CD4-positive, alpha-beta T cell treated with Interleukin-2 at 100 ng/mL for 4 hours (primary cell): Measurements from ENCODE around the gene CDK5RAP3.
"Not testable (repeated sequence)": the region's sequence is repeated elsewhere in the genome, so short reads cannot be mapped to it uniquely, and the experiment has no call there.

ENCODE experiments used
- DNase-seq: peaks from one replicate; pipeline ENCODE4 v3.0.0-alpha.2; 2020; ENCODE audit warnings: low spot score

Gene CDK5RAP3

DNA sequence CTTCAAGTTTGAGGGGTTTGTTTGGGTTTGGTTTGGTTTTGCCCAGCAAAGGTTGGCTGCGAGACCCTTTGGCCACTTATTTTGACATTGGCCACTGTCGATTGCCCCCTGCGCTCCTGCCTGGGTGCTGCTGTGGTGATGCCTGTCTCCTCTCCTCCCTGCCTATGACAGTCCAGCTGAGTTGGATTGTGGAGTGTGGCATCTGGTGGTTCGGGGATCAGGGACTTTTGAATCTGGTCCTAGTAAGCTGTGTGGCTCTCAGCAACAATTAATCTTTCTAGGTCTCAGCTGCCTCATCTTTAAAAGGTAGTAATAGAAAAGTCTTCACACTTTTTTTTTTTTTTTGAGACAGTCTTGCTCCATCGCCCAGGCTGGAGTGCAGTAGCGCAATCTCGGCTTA is 27.1 kb downstream of the CDK5RAP3 start:
- DNase-seq: no peak

GRCh38 chr17:47999582-47999981 is 28.7 kb downstream of the CDK5RAP3 start:
- no peak for DNase-seq

- DNase-seq: no peak
Measured at GRCh38 chr17:48001197-48001596, 30.3 kb downstream of the CDK5RAP3 start.

DNA sequence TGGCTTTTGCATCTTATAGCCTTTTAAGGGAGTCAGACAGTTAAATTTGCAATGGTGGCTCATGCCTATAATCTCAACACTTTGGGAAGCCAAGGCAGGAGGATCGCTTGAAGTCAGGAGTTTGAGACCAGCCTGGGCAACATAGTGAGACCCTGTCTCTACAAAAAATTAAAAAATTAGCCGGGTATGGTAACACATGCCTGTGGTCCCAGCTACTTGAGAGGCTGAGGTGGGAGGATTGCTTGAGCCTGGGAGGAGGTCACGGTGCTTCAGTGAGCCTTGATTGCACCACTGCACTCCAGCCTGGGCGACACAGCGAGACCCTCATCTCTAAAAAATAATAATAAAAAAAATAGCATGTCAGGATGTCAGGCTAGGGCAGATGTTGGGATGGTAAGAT is 30.7 kb downstream of the CDK5RAP3 start:
- DNase-seq: not testable (repeated sequence)

DNA sequence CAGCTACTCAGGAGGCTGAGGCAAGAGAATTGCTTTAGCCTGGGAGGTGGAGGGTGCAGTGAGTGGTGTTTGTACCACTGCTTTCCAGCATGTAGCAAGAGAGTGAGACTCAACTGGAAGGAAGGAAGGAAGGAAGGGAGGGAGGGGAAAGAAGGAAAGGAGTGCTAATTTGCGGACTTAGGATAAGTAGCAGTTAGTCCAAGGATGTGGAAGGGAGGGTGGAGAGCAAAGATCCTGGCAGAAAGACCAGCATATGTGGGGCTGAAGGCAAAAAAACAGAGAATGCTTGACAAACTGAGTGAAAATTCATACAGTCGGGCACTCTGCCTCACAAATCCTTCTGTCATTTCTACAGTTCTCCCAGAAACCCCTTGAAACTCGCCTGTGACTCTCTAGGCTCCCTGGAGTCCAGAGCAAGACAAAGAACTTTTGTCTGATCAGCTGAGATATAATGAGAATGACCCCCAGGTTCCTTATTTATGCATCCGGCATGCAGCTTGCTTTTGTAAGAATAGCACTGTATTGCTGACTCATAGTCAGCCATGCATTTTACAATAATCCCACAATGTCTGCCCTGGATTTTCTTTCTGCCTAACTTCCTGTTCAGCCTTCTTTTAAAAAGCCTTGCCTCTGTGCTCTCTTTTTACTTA is 31.5 kb downstream of the CDK5RAP3 start:
- DNase-seq: no peak

DNA sequence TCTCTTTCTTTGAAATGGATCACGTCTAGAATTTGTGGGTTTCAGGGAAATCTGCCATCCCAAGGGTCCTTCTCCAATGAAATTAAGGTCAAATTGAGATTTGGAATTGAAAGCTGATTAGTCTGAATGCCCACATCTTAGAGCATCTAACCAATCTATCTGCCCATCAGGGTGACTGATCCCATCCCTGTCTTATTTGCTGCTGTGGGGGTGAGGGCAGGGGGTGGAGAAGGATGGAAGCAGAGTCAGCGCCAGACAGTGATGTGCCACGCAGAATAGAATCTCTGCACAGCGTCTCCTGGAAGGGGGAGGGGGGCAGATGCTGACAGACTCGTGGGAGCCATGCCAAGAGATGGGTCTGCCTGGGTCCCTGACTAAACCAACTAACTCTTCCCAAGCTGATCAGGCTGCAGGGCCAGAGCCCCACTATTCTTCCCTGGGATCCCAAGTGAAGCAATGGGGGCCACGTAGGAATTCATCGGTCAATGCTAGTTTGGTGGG is 32.1 kb downstream of the CDK5RAP3 start:
- DNase-seq: no peak

GRCh38 chr17:48003417-48004151 is 32.7 kb downstream of the CDK5RAP3 start:
- no peak for DNase-seq

- no peak for DNase-seq
Measured at GRCh38 chr17:48004983-48005382, 34.1 kb downstream of the CDK5RAP3 start.

DNA sequence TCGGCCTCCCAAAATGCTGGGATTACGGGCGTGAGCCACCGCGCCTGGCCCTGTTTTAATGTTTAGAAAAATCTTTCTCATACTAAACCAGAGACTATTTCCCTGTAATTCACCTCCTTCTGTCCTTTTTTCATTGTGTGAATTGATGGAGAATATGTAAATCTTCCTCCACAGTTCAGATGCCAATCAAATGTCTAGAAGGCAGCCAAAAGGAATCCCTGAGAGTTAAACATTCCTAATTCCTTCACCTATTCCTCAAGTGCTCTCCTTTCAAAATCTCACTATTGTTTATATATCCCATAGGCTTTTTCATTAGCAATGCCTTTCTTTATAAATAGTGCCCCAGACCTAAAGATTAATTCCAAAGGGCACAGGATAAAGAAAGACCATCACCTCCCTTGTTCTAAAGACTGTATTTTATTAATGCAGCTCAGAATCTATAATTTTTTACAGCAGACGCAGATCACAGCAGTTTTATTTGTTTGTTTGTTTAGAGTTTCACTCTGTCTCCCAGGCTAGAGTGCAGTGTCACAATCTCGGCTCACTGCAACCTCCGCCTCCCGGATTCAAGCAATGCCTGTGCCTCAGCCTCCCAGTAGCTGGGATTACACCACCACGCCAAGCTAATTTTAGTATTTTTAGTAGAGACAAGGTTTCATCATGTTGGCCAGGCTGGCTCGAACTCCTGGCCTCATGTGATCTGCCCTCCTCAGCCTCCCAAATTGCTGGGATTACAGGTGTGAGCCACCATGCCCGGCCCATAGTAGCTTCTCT is 36.2 kb downstream of the CDK5RAP3 start:
- no peak for DNase-seq

DNA sequence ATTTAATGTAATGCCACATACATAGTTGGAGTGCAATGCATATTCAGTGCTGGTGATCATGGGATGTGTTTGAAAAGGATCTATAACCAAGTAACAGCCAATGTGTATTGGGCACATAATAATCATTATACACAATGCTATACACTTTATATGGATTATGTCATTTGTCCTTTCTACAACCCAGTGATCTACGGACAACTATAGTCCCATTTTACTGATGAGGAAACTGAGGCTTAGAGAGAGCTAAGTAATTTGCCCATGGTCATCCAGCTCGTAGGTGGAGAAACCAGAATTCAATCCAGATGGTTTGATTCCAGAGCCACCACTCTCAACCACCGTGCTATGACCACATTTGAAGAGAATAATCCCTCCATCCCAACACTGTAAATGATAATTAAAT is 39.3 kb downstream of the CDK5RAP3 start:
- DNase-seq: no peak

DNA sequence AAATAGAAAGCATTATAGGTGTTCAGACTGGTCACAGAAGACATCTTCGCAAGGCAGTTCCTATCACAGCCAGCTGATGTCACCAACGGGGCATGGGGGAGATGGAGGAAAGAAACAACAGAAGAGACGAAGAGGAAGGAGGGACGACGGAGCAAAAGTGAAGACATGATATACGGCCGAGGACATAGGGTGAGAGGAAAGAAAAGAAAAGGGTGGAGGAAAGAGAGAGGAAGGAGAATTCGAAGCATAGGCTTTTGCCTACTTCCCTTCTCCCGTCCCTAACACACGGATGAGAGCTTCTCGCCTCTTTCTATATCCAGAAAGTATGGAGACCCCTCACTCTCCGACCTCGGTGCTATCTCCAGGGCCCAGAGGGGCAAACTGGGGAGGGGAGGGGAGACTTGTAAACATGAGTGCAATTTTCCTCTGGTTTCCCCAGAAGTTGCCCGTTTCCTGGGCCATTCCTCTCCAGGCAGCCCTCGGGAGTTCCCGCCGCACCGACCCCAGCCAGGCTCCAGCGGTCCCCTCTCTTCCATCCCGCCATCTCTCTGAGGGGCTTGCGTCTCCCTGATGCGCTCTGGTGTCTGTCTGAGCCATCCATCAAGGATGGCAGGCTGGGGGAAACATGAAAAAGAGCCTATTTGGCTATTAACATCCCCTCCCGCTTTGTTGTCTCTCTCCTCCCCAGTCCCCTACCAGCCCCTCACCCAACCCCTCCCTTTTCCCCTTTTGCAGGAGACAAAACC is 40.7 kb downstream of the CDK5RAP3 start:
- peak; percentile 66 for DNase-seq

DNA sequence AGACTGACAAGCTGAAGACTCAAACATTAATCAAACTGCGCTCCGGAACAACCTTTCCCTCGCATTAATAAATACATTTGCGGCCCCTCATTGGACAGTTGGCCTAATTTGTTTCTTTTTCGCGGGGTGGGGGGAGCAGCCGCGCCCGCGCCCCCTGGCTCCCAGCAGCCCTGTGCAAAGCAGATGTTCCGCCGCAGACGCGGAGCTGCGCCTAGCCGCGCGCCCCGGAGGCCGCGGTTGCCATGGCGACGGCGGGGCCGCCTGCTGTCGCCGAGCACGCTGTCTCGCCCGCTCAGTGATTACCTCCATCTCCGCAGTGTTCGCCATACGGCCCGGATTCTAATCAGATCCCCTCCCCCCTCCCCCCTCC is 41.2 kb downstream of the CDK5RAP3 start:
- peak; percentile 68 for DNase-seq

DNA sequence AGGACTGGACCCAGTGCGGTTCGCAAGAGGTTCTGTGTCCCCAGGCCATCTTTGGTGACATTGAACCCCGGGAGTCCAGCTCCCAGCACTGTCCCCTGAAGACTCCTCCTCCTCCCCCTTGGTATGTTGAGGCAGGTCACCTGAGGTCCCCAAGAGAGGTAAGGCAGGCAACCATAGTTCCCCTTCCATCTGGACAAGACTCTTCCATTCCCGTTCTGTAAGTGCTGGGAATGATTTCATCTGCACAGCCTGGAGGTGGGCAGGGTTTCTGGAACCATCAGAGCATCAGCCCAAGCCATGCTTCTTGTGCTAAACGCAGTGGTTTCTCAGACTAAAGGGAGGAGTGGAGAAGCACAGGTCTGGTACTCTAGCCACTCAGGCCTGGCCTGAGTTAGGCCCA is 41.7 kb downstream of the CDK5RAP3 start:
- no peak for DNase-seq

DNA sequence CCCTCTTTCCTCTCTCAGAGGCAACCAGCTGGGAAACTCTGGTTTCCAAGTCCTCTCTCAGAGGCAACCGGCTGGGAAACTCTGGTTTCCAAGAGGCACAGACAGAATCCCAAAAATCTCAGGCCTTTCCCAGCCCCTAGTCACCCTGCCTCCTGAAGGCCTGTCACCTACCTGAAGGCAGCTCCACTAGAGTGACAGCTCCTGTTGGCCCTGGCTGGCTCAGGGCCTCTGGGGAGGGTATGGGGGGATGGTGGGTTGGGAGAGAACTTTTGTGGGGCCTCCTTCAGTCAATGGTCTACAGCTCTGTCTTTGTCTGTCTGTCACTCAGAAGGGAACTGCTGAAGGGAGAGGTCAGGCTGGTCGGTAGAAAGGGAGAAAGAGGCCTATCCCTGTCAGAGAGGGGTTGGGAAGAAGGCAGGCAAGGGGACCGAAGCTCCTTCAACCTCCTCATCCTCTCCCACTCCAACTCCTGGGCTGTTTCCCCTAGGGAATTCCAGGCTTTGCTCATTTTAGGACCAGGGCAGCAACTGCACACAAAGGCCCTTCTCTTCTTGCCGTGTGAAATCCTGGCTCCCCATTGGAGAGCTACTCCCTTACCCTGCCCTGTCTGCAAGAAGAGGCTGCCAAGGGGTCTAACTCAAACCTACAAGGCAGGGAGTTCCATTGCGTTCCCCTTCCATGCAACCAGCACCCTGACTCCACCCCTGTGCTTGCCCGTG is 43.1 kb downstream of the CDK5RAP3 start:
- DNase-seq: no peak

- no peak for DNase-seq
Measured at GRCh38 chr17:48014595-48015111, 43.7 kb downstream of the CDK5RAP3 start.

DNA sequence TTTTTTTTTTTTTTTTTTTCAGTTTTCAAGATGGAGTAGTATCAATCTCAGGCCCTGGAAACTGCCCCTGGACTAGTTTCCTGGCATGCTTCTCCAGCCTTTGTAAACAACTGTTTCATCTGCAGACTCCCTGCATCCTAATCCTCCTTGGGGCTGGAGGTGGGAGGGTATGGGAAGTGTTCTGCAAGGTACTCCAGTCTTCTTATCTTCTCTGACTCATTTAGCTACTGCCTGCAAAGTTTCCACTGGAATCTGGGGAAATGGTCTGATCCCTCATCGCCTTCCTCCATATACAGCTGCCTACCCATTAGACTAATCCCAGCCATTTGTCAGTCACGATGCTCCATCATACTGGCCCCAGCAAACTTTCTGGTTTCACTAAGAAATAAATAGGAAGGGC is 45.2 kb downstream of the CDK5RAP3 start:
- DNase-seq: no peak

DNA sequence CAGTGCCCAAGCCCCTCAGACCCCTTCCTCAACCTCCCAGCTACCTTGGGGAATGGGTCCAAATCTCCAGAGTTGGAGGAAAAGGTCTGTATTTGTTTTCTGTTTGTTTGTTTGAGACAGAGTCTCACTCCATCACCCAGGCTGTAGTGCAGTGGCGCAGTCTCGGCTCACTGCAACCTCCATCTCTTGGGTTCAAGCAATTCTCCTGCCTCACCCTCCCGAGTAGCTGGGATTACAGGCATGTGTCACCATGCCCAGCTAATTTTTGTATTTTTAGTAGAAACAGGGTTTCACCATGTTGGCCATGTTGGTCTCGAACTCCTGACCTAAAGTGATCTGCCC is 46.9 kb downstream of the CDK5RAP3 start:
- DNase-seq: not testable (repeated sequence)

DNA sequence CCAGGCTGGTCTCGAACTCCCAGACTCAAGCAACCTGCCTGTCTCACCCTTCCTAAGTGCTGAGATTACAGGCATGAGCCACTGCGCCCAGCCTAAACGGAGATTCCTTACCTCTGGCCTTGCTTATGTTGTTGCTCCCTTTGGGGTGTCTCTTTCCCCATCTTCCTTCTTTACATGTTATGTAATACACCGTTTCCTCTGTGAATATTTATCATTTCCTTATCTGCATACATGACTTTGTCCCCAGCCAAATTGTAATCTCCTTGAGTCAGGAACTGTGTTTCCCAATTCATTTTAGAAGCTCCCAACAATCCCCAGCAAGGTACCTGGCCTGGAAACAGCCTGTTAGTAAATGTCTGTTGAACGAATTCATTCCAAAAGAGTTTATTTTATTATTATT is 51.0 kb downstream of the CDK5RAP3 start:
- DNase-seq: no peak

GRCh38 chr17:48022901-48023300 is 52.0 kb downstream of the CDK5RAP3 start:
- no peak for DNase-seq

DNA sequence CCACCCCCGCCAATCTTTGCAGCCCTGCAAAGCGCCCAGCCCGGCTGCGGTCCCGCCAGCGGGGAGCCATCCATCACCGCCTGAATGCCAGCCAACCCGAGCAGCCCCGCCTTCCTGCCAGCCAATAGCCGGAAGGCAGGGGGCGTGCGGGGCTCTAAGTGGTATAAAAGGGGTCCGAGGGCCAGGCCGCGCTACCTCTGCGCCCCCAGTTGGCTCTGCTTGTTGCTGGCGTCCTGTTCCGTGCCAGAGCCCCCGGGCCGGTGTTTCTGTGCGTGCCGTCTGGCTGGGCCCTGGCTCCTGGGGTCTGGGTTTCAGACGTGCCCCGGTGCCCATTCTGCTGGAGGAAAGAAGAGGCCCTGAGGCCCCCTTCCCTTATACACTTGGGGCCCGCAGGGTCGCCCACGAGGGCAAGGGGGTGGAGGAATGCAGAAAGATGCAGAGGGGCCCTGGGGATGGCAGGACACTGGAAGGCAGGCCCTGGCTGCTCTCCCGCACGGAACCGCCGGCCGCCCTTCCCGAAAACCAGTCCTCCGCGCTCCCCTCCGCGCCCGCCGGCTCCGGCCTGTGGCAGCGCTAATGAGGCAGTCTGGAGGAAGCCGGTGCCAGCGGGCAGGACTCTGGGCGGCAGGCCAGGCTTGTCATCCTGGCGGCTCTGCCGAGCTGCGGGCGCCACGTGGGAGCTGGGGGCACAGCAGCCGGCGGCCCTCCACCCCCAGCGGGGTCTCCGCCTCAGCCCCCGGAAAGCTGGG is 52.7 kb downstream of the CDK5RAP3 start:
- DNase-seq: peak; percentile 48
